Subcutaneous adipose tissue (tissue), 4 donors: ENCODE data around the gene PROB1. TPM values are rescaled to one million over a fixed set of nuclear protein-coding genes. Genes with fewer than 3 reads are reported as not detected.

Source experiments
- CTCF ChIP-seq: fragments of 450-650 bp; IDR thresholded peaks from one replicate; pipeline ENCODE4 v1.5.1; 2016; ENCODE audit warnings: low read depth, mild to moderate bottlenecking, control low read depth, antibody characterized with exemption, moderate library complexity
- total RNA-seq, 4 donors: library from RNA; depleted of rRNA; stranded (reverse); fragments of >200 nt; gene quantifications; one replicate each; pipeline ENCODE4 v1.1.0, GENCODE V29; 2016

PROB1 gene
- total RNA-seq, 4 donors from 2014 or later: 0.16 to 0.75 (median 0.28) TPM

- TF ChIP-seq CTCF: no peak
These were observed 1.3 kb downstream of the PROB1 start for GRCh38 chr5:139393497-139394122.

- no peak for TF ChIP-seq CTCF
These were observed 2.0 kb downstream of the PROB1 start for GRCh38 chr5:139392678-139393496.

DNA sequence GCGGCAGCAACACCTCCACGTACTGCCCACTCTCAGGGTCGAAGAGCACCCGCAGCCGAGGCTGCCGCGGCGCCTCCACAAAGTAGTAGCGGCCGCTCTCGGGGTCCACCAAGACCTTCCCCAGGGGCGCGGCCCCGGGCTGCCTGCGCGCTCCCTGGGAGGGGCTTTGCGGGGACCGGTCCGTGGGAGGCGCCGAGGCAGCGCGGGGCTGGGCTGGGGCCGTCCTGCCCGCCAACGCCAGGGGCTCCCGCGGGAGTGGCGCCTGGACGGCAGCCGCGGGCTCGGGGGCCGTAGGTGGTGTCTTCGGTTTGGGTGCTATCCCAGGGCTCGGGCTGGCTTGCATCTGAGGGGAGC is 2.6 kb downstream of the PROB1 start:
- no peak for TF ChIP-seq CTCF

DNA sequence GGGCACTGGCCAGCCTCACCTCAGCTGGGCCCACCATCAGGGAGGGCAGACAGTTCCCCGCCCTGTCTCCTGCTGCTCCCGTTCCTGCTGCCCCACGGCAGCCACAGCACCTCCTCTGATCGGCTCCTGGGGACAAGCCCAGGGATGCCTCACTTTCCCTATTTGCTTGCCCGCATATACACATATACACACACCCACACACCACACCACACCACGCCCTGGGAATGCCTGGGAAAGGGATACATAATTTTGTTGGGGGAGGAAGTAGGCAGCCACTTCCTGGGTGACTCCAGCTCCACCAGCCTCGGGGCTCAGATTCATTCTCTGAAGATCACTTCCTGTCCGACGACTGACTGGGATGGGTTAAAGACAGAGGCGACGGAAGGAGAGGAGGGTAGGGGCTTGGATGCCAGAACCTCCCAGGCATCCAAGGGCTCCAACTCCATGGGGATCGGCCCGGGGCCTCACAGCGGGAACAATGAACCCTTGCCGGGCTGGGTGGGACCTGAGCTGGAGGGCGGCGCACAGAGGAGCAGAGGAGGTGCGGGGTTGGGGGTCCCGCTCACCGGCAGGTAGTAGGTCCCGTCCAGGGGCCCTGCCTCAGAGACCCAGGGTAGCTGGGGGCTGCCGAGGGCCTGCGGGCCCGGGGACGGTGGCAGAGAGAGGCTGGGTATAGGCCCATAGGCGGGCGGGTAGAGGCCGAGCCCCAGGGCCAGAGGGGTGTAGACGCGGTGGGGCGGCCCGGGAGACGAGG is 3.2 kb downstream of the PROB1 start:
- no peak for TF ChIP-seq CTCF

GRCh38 chr5:139390639-139391569 is 4.0 kb downstream of the PROB1 start:
- TF ChIP-seq CTCF: no peak

GRCh38 chr5:139389701-139390638 is 4.9 kb downstream of the PROB1 start, which contains the start of gene MZB1:
MZB1 (minus strand) TSS chr5:139389913; CDS start chr5:139389856, 57 bp downstream.
- no peak for TF ChIP-seq CTCF
